ENCODE measurements around the gene MZF1. TPM values are rescaled to one million over a fixed set of nuclear protein-coding genes. Genes with fewer than 3 reads are reported as not detected.

MZF1 gene
- total RNA-seq, 2 donors from 2014 or later = 19.3 to 39.2 TPM

- DNase-seq = no peak
- Histone ChIP-seq H3K27ac (no peak overlapping the region), H3K4me1 (no peaks in the 10 kb centered on the region), H3K27me3 (no peaks in the 10 kb centered on the region), H3K36me3 (peaks cover 5% of the 10 kb centered on the region), H3K9ac (ENCODE audit: low read depth in 2 of 2, low read length in 2 of 2) (no peak overlapping the region), H3K9me3 (no peaks in the 10 kb centered on the region), H3K4me3 (no peak overlapping the region)
- TF ChIP-seq CTCF (IDR thresholded peaks at IDR 0.05) = no peak
- intact Hi-C loops (cut with DNase I) = no loop called here
Observed at GRCh38 chr19:58584498-58585441, 11.6 kb upstream of the MZF1 start.

GRCh38 chr19:58582985-58583384, 9.8 kb upstream of the MZF1 start:
- intact Hi-C loops (cut with DNase I) = no loop called here
- TF ChIP-seq CTCF (IDR thresholded peaks at IDR 0.05) = no peak

GRCh38 chr19:58581227-58582141, 8.3 kb upstream of the MZF1 start:
- H3K36me3 ChIP-seq = peaks cover 5% of the 10 kb centered on the region
- H3K9me3 ChIP-seq = no peaks in the 10 kb centered on the region
- no peak overlapping the region for H3K4me3 ChIP-seq
- no peaks in the 10 kb centered on the region for H3K27me3 ChIP-seq
- peak; percentile 65 for TF ChIP-seq CTCF (IDR thresholded peaks at IDR 0.05)
- intact Hi-C loops (cut with DNase I) = no loop called here
- H3K27ac ChIP-seq = no peak overlapping the region
- H3K4me1 ChIP-seq = no peaks in the 10 kb centered on the region
- peak overlapping the region in 1 of 2 donors; percentile 30 for H3K9ac ChIP-seq (ENCODE audit: low read depth in 2 of 2, low read length in 2 of 2)
- DNase-seq = peak; percentile 84

More at GRCh38 chr19:58582985-58583384, 9.8 kb upstream of the MZF1 start:
- no peaks in the 10 kb centered on the region for H3K9me3 ChIP-seq
- no peaks in the 10 kb centered on the region for H3K4me1 ChIP-seq
- no peak for DNase-seq
- no peaks in the 10 kb centered on the region for H3K27me3 ChIP-seq
- H3K36me3 ChIP-seq = peaks cover 5% of the 10 kb centered on the region
- H3K9ac ChIP-seq (ENCODE audit: low read depth in 2 of 2, low read length in 2 of 2) = no peak overlapping the region
- H3K27ac ChIP-seq = no peak overlapping the region
- H3K4me3 ChIP-seq = no peak overlapping the region

GRCh38 chr19:58579473-58580142, 6.5 kb upstream of the MZF1 start:
- H3K9ac ChIP-seq (ENCODE audit: low read depth in 2 of 2, low read length in 2 of 2) = no peak overlapping the region
- no peaks in the 10 kb centered on the region for H3K4me1 ChIP-seq
- no peak for DNase-seq
- H3K27me3 ChIP-seq = no peaks in the 10 kb centered on the region
- intact Hi-C loops (cut with DNase I) = no loop called here
- H3K9me3 ChIP-seq = no peaks in the 10 kb centered on the region
- no peak for TF ChIP-seq CTCF (IDR thresholded peaks at IDR 0.05)
- no peak overlapping the region for H3K27ac ChIP-seq
- H3K36me3 ChIP-seq = peaks cover 5% of the 10 kb centered on the region
- no peak overlapping the region for H3K4me3 ChIP-seq

Data from colonic mucosa (tissue), 4 donors.